Non-pigmented ciliary epithelial cell (primary cell): ENCODE measurements around the gene GFPT2.

Experiments
- DNase-seq: peaks from one replicate; pipeline ENCODE4 v3.0.0-alpha.2; 2010; ENCODE audit warnings: low read depth

Gene GFPT2

DNA sequence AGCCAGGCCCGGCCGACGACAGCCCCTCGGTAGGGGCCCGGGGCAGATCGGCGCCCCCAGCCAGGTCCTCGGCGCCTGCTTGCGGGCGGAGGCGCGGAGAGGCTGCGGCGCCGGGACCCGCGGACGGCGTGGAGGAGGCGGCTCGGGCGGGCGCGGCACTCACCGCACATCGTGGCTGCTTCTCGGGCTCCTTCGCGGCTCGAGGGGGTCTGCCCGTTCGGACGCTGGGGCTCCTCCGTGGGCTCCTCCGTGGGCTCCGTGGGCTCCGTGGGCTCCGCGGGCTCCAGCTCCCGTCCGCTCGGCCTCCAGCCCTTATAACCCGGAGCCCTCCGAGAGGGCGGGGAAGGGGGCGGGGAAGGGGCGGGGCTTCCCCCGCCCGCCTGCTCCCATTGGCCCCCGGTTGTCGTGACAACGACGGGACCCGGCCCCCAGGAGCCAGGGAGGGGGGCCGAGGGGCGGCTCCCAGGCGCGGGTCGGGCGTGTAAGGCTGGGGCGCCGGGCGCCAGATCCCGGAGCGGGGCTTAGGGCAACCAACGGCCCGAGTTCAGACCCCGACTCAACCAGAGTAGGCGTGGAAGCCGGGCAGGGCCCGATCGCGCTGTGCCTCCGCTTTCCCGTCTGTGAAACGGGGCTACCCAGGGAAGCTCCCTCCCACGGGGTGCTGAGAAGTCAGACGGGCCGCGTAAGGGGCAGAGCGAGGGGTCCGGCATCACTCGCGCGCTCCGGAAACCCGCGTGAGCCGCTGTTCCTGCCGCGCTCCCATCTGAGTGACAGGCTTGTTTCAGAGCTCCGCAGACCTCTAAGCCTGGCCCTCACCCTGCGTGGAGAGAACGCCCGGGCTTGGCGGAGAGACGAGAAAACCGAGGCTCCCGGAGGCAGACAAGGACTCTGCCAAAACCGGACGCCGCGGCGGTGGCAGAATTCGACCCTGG, at the start of gene GFPT2:
Gene GFPT2 (minus strand): TSS at position 289 of the 932 bp plus-strand sequence. CDS start 119 bp downstream, at position 170.
- DNase-seq, result no peak

DNA sequence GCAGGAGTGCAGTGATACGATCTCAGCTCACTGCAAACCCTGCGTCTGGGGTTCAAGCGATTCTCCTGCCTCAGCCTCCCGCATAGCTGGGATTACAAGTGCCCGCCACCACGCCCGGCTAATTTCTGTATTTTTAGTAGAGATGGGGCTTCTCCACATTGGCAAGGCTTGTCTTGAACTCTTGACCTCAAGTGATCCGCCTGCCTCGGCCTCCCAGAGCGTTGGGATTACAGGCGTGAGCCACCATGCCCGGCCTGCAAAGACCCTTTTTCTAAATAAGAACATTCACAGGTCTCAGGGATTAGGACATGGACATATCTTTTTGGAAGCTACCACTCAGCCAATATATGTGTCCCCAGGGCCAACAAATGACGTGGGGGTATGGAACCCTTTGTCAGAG, 49.6 kb upstream of the GFPT2 start:
- no peak for DNase-seq

DNA sequence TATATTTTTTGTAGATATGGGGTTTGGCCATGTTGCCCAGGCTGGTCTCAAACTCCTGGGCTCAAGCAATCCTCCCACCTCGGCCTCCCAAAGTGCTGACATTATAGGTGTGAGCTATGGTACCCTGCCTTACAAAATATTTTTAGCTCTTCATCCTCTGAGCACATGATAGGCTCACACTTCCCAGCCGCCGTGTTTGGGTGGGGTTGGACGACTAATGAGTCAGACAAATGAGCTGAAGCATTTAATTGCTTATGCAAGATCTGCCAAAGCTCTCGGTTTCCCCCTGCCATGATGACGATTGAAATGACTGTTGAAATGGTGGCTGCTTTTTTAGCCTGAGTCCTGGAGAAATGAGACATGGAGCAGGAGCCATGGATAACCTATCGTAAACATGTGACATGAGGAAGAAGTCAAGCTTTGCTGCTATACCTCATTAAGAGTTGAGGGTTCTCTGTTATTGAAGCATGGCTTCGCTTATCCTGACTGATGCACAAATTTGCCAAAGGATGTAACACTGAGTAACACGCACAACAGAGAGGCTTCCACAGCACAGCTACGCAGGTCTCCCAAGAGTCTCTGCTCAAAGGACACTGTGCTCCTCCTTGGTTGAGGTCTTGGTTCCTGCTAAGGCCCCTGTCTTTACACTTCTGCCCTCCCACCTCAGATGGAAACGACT, 48.2 kb upstream of the GFPT2 start:
- DNase-seq, result no peak

DNA sequence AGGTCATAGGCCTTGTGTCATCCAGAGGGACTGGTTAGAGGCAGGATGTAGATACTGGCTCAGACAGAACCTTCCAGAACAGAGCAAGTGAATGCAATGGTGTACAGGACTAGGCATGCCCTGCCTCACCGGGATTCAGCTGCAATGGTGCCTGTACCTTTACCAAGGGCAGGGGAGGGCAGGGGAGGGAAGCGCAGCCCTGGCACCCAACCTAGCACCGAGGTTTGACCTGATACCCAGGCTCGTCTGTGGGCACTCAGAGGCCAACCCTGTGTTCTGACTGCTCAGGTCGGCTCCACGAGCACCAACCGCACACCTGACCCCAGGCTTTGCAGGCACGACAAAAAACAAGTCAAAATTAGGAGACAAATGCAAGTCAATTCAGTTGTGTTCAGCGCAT, 47.3 kb upstream of the GFPT2 start:
- DNase-seq, result no peak

- no peak for DNase-seq
Observed at GRCh38 chr5:180399401-180400215, 46.5 kb upstream of the GFPT2 start.

GRCh38 chr5:180396926-180397325, 43.8 kb upstream of the GFPT2 start:
- DNase-seq, result no peak

DNA sequence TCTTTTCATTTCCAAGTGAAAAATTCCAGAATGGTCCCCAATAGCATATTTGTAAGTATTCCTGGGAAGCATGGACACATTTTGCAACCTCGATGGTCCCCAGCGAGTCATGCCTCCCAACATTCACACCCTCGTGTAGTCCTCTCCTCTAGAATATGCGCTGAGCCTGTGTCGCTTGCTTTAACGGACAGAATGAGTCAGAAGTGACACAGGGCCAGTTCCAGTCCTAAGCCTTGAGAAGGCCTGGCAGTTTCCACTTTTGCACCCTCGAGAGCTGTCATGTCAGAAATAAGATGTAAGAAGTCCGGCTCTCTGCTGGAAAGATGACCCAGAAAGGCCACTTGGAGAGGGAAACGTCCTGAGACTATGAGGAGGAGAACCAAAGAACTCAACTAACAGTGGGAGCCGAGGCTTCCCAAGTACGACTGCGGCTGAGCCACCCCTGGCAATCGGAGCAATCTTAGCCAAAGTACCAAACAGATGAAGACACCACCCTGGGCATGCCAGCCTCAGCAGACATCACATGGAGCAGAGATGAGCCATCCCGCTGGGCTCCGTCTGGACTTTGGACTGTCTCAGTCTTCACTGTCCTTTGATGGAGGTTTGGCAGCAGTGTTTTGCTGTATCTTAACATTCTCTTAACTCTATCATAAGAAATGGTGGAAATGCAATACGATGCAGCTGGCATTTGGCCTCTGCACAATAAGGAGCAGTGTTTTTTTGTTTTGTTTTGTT, 42.6 kb upstream of the GFPT2 start:
- no peak for DNase-seq

DNA sequence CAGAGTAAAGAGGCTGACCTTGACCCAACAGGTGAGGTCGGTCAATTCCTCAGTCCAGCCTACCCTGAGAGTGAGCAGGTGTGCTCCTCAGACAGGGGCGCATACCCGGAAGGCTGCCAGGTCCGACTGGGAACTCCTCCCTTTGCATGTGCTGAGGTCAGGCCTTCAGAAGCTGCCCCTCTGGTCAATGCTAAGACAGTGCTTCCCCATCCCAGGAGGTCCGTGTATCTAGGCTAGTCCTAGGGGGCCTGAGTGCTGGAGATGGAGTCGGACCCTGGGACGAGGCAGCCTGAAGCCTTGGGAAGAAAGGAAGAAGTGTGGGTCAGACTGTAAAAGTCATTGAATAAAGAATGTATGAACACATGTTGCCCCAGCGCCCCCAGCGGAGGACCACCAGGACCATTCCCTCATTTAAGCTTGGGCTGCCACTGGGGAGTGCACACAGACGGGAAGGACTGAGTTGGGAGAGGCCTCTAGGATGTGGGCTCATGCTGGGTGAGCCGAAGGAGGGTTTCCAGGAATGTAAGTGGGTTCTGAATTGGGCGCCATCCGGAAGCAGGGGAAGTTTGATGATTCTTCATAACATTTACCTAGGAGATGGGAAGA, 41.0 kb upstream of the GFPT2 start:
- DNase-seq, result no peak

- no peak for DNase-seq
Observed at GRCh38 chr5:180391276-180391675, 38.1 kb upstream of the GFPT2 start.

DNA sequence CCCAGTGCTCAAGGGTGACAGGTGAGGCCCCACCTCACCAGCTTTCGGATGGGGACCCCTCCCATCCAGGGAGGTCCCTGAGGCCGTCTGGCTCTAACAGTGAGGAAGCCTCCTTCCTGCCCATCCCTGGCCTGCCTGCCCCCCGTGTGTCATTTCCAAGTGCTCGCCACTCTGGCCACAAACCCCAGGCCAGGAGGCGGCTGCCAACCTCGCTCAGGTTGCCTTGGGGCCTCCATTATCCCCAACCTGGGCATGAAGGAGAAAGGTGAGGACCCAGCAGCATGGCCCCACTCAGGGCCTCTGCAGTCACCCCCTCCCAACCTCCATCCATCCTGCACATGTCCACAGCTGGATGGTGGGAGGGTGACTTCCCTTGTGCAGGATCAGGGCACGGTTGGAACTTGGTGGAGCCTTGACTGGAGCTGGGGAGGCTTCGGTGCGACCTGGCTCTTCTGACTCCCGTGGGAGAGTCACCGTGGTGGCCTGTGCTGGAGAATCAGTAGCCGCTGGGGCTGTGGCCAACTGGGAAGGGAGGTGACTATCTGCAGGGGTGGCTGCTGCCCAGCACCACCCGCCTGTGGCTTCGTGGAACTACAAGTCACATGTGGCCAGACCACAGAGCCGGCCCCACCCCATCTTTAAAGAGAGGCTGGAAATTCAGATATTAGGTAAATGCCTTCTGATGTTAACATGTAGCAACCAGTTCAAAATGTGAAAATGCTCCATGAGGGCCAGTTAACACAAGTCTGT, 37.5 kb upstream of the GFPT2 start:
- DNase-seq, result no peak

DNA sequence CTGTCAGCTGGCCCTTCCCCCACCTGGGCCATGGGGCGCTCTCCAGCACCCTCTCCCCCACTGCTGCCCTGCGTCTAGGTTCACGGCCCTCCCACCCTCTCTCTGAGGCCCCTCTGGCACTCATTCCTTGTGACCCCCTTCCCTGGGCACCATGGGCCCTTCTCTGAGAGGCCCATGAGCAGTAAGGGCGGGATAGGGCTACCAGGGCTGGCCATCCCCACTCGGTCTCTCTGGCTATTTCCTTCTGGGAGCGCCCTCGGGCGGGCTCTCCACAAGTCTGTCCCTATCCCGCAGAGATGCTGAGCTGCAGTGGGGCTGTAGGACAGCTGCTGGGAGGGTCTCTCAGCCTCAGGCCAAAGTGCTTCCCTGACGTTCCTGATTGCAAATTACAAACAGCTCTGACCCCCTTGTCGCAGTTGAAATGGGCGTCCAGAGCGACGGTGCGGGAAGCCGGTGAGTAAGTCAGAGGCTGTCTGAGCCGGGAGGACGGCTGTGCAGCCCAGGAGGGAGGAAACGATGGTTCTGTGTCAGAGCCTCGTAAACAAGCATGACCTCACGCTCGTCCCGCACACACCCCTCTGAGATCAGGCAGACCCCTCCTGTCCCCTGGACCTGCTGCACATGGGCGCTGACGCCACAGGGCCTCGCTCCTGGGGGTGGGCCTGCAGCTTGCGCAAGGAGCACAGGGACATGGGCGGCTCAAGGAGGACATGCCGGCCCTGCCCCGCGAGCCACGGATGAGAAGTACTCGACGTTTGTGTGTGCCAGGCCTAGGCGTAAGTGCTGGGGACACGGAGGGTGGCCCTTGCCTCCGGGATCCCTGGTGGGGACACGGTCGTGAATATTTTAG, 36.3 kb upstream of the GFPT2 start:
- no peak for DNase-seq

GRCh38 chr5:180387798-180388197, 34.7 kb upstream of the GFPT2 start:
- DNase-seq, result no peak

GRCh38 chr5:180382926-180383325, 29.8 kb upstream of the GFPT2 start:
- DNase-seq, result no peak

GRCh38 chr5:180381851-180382480, 28.8 kb upstream of the GFPT2 start:
- no peak for DNase-seq

DNA sequence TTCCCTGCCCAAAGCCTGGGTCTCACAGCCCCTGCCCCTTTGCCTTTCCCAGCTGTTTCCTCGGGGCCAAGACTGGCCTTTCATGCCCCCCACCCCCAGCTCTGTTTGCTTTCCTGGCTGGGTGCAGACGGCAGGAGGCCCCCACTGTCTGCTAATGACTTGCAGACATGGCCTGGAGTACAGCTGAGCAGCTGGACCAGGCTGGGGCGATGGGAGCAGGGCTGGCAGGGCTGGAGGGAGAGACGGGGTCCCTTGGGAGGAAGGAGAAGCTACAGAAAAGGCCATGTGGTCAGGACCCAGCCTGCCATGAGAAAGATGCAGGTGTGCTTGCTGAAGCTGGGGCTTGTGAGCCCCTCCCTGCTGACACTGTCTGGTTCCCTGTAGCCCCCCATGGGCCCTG, 28.3 kb upstream of the GFPT2 start:
- no peak for DNase-seq

DNA sequence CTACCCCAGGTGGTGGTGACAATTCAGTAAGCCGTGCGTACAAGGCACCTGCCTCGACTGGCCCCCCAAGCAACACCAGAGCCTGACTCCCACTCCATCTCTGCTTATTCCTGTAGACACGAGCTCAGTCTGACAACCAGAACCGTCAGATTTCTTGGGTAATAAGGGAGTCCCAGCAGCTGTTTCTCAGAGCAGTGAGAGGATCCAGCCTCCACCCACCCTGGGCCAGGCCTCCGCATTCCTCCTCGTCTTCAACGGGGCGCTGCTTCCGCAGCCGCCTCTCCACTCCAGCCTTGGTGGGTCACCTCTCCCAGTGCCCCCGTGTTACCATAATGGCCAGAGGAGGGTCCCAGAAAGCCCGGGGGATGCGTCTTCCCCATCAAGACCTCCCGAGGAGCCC, 27.7 kb upstream of the GFPT2 start:
- no peak for DNase-seq

DNA sequence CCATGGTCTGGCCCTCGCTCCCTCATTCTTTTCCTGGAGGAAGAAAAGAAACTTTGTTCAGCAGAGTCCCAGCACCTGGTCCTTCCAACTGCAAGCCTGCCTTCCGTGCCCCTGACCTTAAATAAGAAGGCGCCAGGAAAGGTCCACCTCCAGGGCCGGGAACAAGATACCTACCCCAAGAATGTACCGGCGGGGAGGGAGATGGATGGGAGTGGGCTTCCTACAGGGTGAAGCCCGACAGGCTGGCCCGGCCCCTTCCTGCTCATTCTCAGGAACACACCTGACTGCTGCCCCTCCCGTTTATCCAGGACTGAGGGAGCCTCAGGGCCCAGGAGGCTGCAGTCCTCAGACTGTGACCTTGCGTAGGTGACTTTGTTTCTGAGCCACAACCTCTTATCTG, 27.3 kb upstream of the GFPT2 start:
- DNase-seq, result no peak

DNA sequence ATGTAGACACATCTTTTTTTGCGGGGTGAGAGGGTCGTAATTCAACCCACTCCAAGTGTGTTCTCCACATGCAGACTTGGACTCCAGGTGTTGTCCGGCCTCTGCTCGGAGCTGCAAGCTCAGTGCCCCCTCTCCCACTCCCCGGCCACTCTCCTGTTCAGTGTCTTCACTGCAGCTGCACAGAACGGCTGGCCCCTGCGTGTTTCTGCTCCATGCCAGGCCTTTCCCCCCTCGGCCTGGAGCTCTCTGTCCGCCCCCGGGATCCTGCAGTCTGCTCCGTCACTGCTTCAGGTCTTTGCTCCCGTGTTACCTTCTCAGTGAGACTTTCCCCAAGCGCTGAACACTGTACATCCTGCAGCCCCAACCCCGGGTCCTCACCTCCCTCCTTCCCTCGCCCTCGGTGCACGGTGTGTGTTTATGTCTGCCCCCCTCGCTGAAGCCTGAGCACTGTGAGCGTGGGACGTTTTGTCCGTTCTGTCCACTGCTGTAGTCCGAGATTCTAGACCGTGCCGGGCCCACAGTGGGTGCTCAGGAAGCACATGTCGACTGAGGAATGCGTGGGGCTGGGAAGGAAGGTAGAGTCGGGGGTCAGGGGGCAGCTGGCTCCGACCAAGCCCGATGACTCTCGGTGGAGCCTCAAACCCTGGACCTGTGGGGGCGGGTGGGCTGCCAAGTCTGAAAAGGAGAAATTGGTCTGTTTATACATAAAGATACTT, 26.4 kb upstream of the GFPT2 start:
- no peak for DNase-seq
